Activated naive CD4-positive, alpha-beta T cell treated with anti-CD3 and anti-CD28 coated beads, Interleukin-2, amount 10 ng/mL, durations not matched to agents 7 days and 5 days (primary cell): ENCODE measurements around the gene TM7SF2.

ENCODE experiments used
- CTCF ChIA-PET: fragments of 350-600 bp; sonication (Branson Sonifier 250); formaldehyde crosslinking; loops from one replicate; lab custom pipeline; 2021; ENCODE audit warnings: antibody characterized with exemption; lab: Charles Lee
- DNase-seq: peaks from one replicate; pipeline ENCODE4 v3.0.0-alpha.2; 2020
- H3K27ac Mint-ChIP-seq: one replicate; pipeline ENCODE4 v1.8.0; 2021; ENCODE audit warnings: mild to moderate bottlenecking, moderate library complexity, mixed read lengths
- H3K27me3 Mint-ChIP-seq: one replicate; pipeline ENCODE4 v1.8.0; 2021; ENCODE audit warnings: mild to moderate bottlenecking, mixed read lengths
- H3K36me3 Mint-ChIP-seq: one replicate; pipeline ENCODE4 v1.8.0; 2021; ENCODE audit warnings: mixed read lengths
- H3K4me1 Mint-ChIP-seq: one replicate; pipeline ENCODE4 v1.8.0; 2021; ENCODE audit warnings: mixed read lengths
- H3K4me3 Mint-ChIP-seq: one replicate; pipeline ENCODE4 v1.8.0; 2021; ENCODE audit warnings: mild to moderate bottlenecking, moderate library complexity, mixed read lengths
- H3K9me3 Mint-ChIP-seq: one replicate; pipeline ENCODE4 v1.8.0; 2021; ENCODE audit warnings: mixed read lengths

TM7SF2 gene

DNA sequence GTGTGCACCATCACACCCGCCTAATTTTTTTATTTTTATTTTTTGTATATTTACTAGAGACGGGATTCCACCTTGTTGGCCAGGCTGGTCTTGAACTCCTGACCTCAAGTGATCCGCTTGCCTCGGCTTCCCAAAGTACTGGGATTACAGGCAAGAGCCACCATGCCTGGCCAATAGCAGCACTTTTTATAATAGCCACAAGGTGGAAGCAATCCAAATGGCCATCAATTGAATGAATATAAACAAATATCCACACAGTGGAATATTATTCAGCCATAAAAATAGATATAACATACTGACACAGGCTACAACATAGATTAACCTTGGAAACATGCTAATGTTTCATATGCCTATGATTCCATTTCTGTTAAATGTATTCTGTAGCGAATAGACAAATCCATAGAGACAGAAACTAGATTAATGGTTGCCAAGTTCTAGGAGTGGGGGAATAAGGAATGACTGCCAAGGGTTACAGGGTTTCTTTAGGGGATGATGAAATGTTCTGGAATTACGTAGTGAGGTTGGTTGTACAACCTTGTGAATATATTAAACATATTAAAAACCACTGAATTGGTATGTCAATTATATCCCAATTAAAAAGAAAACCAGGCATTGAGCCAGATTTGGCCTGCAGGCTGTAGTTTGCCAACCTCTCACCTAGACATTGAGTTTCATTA is 10.9 kb upstream of the TM7SF2 start:
- Mint-ChIP-seq H3K4me1 (peaks cover 28% of the 10 kb centered on the region), H3K9me3 (no peaks in the 10 kb centered on the region), H3K36me3 (peaks cover 19% of the 10 kb centered on the region), H3K27ac (peak overlapping the region; percentile 28), H3K4me3 (no peak overlapping the region), H3K27me3 (no peaks in the 10 kb centered on the region)
- CTCF ChIA-PET: interaction anchor here (1.2 to 5.0 kb wide), 2 partner anchors 9 to 10 kb away, joined by 8 to 60 read pairs; partner anchors contain the start of gene TM7SF2
- DNase-seq: no peak

- no peaks in the 10 kb centered on the region for H3K9me3 Mint-ChIP-seq
- H3K27ac Mint-ChIP-seq: no peak overlapping the region
- H3K36me3 Mint-ChIP-seq: peaks cover 25% of the 10 kb centered on the region
- DNase-seq: no peak
- H3K27me3 Mint-ChIP-seq: no peaks in the 10 kb centered on the region
- no peak overlapping the region for H3K4me3 Mint-ChIP-seq
- CTCF ChIA-PET: interaction anchor here (0.7 to 1.2 kb wide), 3 partner anchors 8 to 255 kb away, joined by 3 to 8 read pairs (median 3); no protein-coding TSS in a partner anchor
- H3K4me1 Mint-ChIP-seq: peaks cover 22% of the 10 kb centered on the region
These were observed 9.3 kb upstream of the TM7SF2 start for GRCh38 chr11:65102142-65103095.

DNA sequence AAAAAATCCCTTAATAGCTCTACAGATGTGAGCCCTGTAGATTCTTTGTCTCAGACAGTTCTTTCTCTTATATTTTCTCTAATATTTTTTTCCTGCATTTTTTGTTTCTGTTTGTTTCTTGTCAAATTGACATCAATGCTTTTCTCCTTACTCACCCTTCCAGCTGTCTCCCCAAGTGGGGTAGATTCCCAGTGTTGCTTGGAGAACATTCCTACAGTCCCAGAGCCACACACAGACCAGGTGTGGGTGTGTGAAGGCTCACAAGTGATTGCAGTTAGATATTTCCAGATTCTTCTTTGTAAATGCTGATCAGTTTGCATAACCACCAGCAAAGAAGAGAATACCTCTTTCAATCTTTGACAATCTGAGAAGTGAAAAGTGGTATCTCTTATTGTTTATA is 8.2 kb upstream of the TM7SF2 start:
- no peak for DNase-seq
- Mint-ChIP-seq H3K9me3 (no peaks in the 10 kb centered on the region), H3K27ac (no peak overlapping the region), H3K4me1 (peaks cover 17% of the 10 kb centered on the region), H3K4me3 (no peak overlapping the region), H3K27me3 (no peaks in the 10 kb centered on the region), H3K36me3 (peaks cover 23% of the 10 kb centered on the region)
- CTCF ChIA-PET: interaction anchor here (1.2 to 1.5 kb wide), 2 partner anchors 9 to 90 kb away, joined by 3 read pairs; partner anchors contain the start of gene ARL2

DNA sequence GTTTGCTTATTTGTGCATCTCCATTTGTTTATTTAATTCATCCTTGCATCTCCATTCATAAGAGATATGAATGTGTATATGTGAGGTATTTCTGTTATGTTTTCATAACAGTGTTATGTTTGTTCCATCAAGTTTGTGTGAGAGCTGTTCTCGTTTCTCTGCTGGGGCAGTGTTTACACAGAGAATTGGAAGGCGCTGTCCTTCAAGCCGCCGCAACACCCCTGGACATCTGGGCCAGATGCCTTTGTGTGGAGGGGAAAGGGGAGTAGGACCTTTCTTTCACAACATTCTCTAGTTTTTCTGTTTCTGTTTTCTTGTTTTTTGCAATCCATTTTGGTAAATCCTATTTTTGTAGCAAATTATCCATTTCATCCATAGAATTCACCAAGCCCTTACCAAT is 7.0 kb upstream of the TM7SF2 start:
- CTCF ChIA-PET: interaction anchor here (1.1 to 1.5 kb wide), 2 partner anchors 91 to 102 kb away, joined by 3 read pairs; partner anchors contain the start of gene ARL2
- Mint-ChIP-seq H3K27ac (no peak overlapping the region), H3K36me3 (peaks cover 25% of the 10 kb centered on the region), H3K4me1 (peaks cover 12% of the 10 kb centered on the region), H3K4me3 (no peak overlapping the region), H3K9me3 (no peaks in the 10 kb centered on the region), H3K27me3 (no peaks in the 10 kb centered on the region)
- no peak for DNase-seq

- peaks cover 30% of the 10 kb centered on the region for H3K36me3 Mint-ChIP-seq
- H3K4me1 Mint-ChIP-seq: peaks cover 33% of the 10 kb centered on the region
- peak overlapping the region; percentile 50 for H3K27ac Mint-ChIP-seq
- no peaks in the 10 kb centered on the region for H3K9me3 Mint-ChIP-seq
- H3K4me3 Mint-ChIP-seq: no peak overlapping the region
- CTCF ChIA-PET: interaction anchor here (8.7 kb wide), 1 partner anchor 9 kb away, joined by 60 read pairs; the partner anchor contains the start of gene VPS51
- DNase-seq: no peak
- H3K27me3 Mint-ChIP-seq: peaks cover 4% of the 10 kb centered on the region
These were observed 4.6 kb upstream of the TM7SF2 start for GRCh38 chr11:65107078-65107477.

DNA sequence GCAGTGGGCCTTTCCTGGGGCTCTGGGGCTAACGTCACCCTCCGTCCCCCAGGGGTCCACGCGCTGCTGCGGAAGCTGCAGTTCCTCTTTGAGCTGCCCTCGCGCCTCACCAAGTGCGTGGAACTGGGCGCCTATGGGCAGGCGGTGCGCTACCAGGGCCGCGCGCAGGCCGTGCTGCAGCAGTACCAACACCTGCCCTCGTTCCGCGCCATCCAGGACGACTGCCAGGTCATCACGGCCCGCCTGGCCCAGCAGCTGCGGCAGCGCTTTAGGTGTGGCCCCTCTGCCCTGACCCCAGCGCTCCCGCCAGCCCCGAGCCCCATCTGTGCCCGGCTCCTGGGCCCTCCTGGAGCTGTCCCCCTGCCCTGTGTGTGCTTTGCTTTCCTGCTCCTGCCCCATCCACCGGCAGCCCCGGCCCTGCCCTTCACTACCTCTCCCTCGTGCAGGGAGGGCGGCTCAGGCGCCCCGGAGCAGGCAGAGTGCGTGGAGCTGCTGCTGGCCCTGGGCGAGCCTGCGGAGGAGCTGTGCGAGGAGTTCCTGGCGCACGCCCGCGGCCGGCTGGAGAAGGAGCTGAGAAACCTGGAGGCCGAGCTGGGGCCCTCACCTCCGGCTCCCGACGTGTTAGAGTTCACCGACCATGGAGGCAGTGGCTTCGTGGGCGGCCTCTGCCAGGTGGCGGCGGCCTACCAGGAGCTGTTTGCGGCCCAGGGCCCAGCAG is 3.8 kb upstream of the TM7SF2 start:
- peaks cover 29% of the 10 kb centered on the region for H3K36me3 Mint-ChIP-seq

DNA sequence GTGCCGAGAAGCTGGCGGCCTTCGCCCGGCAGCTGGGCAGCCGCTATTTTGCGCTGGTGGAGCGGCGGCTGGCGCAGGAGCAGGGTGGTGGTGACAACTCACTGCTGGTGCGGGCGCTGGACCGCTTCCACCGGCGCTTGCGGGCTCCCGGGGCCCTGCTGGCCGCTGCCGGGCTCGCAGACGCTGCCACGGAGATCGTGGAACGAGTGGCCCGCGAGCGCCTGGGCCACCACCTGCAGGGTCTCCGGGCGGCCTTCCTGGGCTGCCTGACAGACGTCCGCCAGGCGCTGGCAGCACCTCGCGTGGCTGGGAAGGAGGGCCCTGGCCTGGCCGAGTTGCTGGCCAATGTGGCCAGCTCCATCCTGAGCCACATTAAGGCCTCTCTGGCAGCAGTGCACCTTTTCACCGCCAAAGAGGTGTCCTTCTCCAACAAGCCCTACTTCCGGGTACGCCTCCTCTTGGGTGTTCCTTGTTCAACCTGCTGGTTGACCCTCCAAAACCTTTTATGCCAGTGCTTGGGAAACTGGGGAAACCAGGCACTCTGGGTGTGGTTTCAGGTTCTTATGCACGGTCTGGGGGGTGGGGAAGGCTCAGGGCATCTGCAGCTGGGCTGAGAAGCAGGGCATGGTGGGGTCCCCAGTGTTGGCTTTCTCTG is 3.1 kb upstream of the TM7SF2 start:
- peaks cover 40% of the 10 kb centered on the region for H3K4me1 Mint-ChIP-seq
- CTCF ChIA-PET: interaction anchor here (0.5 to 8.7 kb wide), 5 partner anchors 9 to 401 kb away, joined by 3 to 60 read pairs (median 3); partner anchors contain the start of genes VPS51 and ZNHIT2
- no peak overlapping the region for H3K27ac Mint-ChIP-seq
- DNase-seq: no peak
- H3K4me3 Mint-ChIP-seq: no peak overlapping the region
- peaks cover 31% of the 10 kb centered on the region for H3K36me3 Mint-ChIP-seq
- no peaks in the 10 kb centered on the region for H3K9me3 Mint-ChIP-seq
- H3K27me3 Mint-ChIP-seq: peaks cover 4% of the 10 kb centered on the region

More for the DNA sequence above, 3.8 kb upstream of the TM7SF2 start:
- Mint-ChIP-seq H3K27me3 (peaks cover 4% of the 10 kb centered on the region), H3K27ac (no peak overlapping the region), H3K4me3 (no peak overlapping the region), H3K4me1 (peaks cover 33% of the 10 kb centered on the region), H3K9me3 (no peaks in the 10 kb centered on the region)
- DNase-seq: no peak
- CTCF ChIA-PET: interaction anchor here (1.0 to 8.7 kb wide), 3 partner anchors 9 to 12 kb away, joined by 3 to 60 read pairs (median 4); partner anchors contain the start of genes VPS51 and ZNHIT2

DNA sequence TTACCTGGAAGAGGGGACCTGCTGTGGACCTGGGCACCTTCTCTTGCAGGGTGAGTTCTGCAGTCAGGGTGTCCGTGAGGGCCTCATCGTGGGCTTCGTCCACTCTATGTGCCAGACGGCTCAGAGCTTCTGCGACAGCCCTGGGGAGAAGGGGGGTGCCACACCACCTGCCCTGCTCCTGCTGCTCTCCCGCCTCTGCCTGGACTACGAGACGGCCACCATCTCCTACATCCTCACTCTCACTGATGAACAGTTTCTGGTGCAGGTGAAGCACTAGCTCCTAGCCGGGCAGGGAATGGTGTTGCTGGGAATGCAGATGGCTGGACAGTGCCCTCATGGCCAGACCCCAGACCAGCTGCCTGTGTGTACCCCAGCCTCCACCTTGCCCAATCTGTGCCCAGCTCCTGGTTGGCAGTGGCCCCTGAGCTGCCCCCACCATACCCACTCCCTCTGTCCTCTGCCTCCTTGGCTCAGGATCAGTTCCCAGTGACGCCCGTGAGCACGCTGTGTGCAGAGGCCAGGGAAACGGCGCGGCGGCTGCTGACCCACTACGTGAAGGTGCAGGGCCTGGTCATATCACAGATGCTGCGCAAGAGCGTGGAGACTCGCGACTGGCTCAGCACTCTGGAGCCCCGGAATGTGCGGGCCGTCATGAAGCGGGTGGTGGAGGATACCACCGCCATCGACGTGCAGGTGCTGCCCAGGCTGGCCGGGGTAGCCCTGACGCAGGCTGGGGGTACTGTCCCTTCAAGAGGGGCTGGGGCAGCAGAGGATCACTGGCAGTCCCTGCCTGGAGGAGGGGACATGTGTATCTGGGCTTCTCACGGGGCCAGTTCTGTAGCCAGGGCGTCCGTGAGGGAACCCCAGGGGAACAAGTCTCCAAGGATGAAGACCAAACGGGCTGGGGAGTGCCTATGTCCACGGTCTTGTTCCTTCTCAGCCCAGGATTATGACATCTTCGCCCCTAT is 2.2 kb upstream of the TM7SF2 start:
- DNase-seq: no peak

DNA sequence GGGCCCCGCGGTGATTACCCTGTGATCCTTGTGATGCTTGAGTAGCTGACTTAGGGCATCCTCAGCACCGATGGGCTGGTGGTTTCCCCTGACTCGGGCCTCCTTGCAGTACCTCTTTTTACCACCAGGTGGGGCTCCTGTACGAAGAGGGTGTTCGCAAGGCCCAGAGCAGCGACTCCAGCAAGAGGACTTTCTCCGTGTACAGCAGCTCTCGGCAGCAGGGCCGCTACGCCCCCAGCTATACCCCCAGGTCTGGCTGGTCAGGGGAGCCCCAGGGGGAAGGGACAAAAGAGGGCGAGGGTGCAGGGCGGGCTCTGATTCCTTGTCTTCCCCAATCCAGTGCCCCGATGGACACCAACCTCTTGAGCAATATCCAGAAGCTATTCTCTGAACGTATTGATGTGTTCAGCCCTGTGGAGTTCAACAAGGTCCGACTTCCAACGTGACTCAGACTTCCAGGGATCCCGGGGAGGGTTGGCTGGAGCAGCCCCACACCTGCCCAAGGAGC is 1.3 kb upstream of the TM7SF2 start:
- peak overlapping the region; percentile 82 for H3K27ac Mint-ChIP-seq
- CTCF ChIA-PET: interaction anchor here (0.7 to 8.7 kb wide), 24 partner anchors 9 to 949 kb away, joined by 3 to 60 read pairs (median 4); partner anchors contain the start of genes CAPN1, CDCA5, FAU and MRPL49
- no peaks in the 10 kb centered on the region for H3K9me3 Mint-ChIP-seq
- H3K4me3 Mint-ChIP-seq: no peak overlapping the region
- peaks cover 41% of the 10 kb centered on the region for H3K4me1 Mint-ChIP-seq
- peak; percentile 97 for DNase-seq
- peaks cover 29% of the 10 kb centered on the region for H3K36me3 Mint-ChIP-seq
- H3K27me3 Mint-ChIP-seq: peaks cover 4% of the 10 kb centered on the region

More for the DNA sequence above, 2.2 kb upstream of the TM7SF2 start:
- CTCF ChIA-PET: interaction anchor here (0.6 to 8.7 kb wide), 21 partner anchors 8 to 950 kb away, joined by 3 to 60 read pairs (median 5); partner anchors contain the start of genes CAPN1, CDCA5, FAU and MRPL49
- Mint-ChIP-seq H3K36me3 (peaks cover 33% of the 10 kb centered on the region), H3K9me3 (no peaks in the 10 kb centered on the region), H3K27ac (no peak overlapping the region), H3K4me1 (peaks cover 47% of the 10 kb centered on the region), H3K27me3 (peaks cover 4% of the 10 kb centered on the region), H3K4me3 (no peak overlapping the region)

DNA sequence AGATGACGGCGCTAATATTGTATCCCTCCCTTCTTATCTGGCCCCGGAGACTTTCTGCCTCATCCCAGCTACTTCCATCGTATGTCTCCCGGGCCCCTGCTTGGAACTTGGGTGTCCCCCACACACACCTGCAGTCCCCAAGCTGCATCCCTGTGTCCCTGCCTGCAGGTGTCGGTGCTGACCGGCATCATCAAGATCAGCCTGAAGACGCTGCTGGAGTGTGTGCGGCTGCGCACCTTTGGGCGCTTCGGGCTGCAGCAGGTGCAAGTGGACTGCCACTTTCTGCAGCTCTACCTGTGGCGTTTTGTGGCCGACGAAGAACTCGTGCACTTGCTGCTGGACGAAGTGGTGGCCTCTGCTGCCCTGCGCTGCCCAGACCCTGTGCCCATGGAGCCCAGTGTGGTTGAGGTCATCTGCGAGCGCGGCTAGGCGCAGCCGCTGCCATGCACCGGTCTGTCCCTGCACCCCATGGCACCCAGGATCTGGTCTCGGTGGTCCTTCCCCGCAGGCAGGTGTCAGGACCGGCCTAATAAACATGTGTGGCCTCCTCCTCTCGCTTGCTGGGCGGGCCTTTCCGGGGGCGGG is 421 bp upstream of the TM7SF2 start:
- H3K4me1 Mint-ChIP-seq: peaks cover 47% of the 10 kb centered on the region
- H3K36me3 Mint-ChIP-seq: peaks cover 21% of the 10 kb centered on the region
- H3K9me3 Mint-ChIP-seq: no peaks in the 10 kb centered on the region
- H3K27me3 Mint-ChIP-seq: peaks cover 4% of the 10 kb centered on the region
- peak overlapping the region; percentile 92 for H3K27ac Mint-ChIP-seq
- no peak for DNase-seq
- peak overlapping the region; percentile 87 for H3K4me3 Mint-ChIP-seq
- CTCF ChIA-PET: interaction anchor here (0.7 to 8.7 kb wide), 19 partner anchors 9 to 264 kb away, joined by 3 to 60 read pairs (median 6); partner anchors contain the start of genes ARL2, CAPN1, CDCA5 and FAU

- peak overlapping the region; percentile 87 for H3K4me3 Mint-ChIP-seq
- no peaks in the 10 kb centered on the region for H3K9me3 Mint-ChIP-seq
- peak overlapping the region; percentile 92 for H3K27ac Mint-ChIP-seq
- peaks cover 21% of the 10 kb centered on the region for H3K36me3 Mint-ChIP-seq
- H3K4me1 Mint-ChIP-seq: peaks cover 54% of the 10 kb centered on the region
- CTCF ChIA-PET: interaction anchor here (0.6 to 8.7 kb wide), 13 partner anchors 8 to 266 kb away, joined by 3 to 60 read pairs (median 6); partner anchors contain the start of genes ARL2, CAPN1, CDCA5 and FAU
- peaks cover 4% of the 10 kb centered on the region for H3K27me3 Mint-ChIP-seq
- peak; percentile 85 for DNase-seq
These were observed 1.1 kb downstream of the TM7SF2 start for GRCh38 chr11:65112546-65113360.
